Testis (tissue), 2 donors: ENCODE results near the gene TNS1.

Source experiments
- CTCF ChIP-seq, 3 experiments: fragments of 450-650 bp in 2 of 3; fragments of 200-600 bp in 1 of 3; sonication (generic) in 1 of 3; IDR thresholded peaks; one replicate each; pipeline ENCODE4 v1.5.1; 2016 to 2019; ENCODE audit warnings: antibody characterized with exemption in 3 of 3, mild to moderate bottlenecking in 2 of 3, moderate library complexity in 1 of 3
- POLR2A ChIP-seq: fragments of 450-650 bp; IDR thresholded peaks from one replicate; pipeline ENCODE4 v1.6.1; 2017; ENCODE audit warnings: antibody characterized with exemption, mild to moderate bottlenecking, moderate library complexity

- no peak for TF ChIP-seq CTCF (IDR thresholded peaks at IDR 0.05)
- TF ChIP-seq POLR2A, result no peak
These were observed 91.3 kb downstream of the TNS1 start for GRCh38 chr2:217911283-217912097.
